GM19467 (cell line): ENCODE results near the gene TMC5.
"Not testable (repeated sequence)": the region's sequence is repeated elsewhere in the genome, so short reads cannot be mapped to it uniquely, and the experiment has no call there.

Experiments
- ATAC-seq: cut with Tn5 transposase; IDR thresholded peaks from one replicate; pipeline ENCODE4 v1.9.1; 2021; ENCODE audit warnings: mild to moderate bottlenecking, moderate library complexity; ENCODE audit not compliant: unreplicated experiment

The TMC5 gene

DNA sequence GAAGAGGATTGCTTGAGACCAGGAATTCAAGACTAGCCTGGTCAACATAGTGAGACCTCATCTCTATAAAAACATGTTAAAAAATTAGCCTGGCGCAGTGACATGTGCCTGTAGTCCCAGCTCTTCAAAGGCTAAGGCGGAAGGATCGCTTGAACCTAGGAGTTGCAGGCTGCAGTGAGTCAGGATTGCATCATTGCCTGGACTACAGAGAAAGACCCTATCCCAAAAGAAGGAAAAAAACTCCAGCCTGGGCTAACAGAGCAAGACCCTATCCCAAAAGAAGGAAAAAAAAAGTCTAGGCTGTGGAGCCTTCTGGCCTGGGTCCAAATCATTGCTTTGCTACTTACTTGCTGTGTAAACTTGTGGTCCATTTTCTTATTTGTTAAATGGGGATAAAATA is 111.0 kb downstream of the TMC5 start:
- ATAC-seq, result no peak

DNA sequence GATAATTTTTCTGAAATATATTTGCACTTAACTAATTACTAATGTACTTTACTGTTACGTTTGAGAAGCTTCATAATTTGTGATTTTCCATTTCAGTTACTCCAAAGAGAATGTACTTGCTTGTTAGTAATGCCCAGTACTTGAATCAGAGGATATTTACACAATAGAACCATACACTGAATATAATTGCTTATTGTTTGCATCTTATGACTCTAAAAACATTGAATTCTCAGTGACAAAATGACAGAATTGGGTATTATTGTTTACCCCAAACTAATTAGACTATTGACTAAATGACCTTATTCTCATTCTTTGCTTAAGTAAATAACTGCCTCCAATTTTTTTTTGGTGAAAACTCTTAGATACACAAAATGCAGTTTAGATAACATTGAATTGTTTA is 114.9 kb downstream of the TMC5 start:
- ATAC-seq, result no peak

DNA sequence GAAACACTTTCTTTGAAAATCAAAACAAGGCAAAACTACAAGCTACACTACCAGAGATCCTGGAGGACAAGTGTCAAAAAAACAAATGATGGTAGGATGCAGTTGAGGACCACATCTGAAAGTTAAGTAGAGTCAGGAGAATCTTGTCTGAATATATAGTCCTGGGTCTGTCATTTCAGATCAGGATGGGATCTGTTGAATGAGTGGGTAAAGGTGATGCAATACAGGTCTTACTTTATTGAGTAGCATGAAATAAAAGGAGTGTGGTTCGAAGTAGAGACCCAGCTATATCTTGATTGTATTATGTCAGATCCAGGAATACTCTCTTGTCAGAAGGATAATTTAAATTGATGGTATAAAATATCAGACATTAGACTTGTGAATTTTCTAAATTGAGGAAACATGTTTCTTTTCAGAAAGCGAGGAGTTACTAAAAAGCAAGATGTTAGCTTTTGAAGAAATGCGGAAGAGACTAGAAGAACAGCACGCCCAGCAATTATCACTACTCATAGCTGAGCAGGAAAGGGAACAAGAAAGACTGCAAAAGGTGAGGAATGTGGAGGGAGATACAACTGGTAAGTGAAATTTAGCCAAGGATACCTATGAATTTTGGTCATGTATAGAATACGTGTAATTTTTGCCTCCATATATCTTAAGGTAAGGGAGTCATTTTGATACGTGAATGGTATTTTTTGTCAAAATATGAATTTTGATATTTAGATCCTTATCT is 122.7 kb downstream of the TMC5 start:
- ATAC-seq, result no peak

DNA sequence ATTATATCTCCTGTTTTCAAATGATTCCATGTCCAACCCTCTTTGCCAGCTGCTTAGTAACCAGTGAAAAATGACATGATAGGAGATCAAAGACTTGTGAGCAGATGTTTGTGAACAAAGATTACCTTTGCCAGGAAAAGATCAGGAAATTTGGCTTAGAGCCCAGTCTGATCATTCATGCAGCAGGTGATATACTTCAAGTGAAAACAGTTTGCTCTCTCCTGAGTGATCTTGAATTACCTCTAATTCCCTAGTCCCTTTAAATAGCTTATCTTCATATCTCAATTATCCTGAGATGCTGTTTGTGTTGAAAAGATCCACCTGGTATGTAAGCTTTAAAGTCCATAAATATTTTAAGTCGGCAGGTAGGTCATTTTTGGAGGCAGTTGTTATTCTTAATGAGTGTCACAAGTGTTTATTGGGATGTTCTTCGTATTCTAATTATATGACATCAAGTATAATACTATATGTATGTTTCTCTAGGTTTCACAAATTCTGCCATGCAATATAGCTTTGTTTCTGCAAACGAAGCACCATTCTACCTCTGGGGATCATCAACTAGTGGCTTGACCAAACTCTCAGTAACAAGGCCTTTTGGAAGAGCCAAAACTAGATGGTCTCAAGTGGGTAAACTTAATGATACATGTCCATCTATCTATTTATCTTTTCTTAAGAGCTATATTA is 124.6 kb downstream of the TMC5 start:
- ATAC-seq, result no peak

DNA sequence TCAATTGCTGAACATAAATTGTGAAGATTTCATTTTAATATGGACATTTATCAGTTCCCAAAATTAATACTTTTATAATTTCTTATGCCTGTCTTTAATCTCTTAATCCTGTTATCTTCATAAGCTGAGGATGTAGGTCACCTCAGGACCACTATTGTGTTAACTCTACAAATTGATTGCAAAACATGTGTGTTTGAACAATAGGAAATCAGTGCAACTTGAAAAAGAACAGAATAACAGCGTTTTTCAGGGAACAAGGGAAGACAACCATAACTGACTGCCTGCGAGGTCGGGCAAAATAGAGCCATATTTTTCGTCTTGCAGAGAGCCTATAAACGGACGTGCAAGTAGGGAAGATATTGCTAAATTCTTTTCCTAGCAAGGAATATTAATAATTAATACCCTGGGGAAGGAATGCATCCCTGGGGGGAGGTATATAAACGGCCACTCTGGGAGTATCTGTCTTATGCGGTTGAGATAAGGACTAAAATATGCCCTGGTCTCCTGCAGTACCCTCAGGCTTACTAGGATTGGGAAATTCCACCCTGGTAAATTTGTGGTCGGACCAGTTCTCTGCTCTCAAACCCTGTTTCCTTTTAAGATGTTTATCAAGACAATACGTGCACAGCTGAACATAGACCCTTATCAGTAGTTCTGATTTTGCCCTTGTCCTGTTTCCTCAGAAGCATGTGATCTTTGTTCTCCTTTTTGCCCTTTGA is 125.8 kb downstream of the TMC5 start:
- not testable (repeated sequence) for ATAC-seq

DNA sequence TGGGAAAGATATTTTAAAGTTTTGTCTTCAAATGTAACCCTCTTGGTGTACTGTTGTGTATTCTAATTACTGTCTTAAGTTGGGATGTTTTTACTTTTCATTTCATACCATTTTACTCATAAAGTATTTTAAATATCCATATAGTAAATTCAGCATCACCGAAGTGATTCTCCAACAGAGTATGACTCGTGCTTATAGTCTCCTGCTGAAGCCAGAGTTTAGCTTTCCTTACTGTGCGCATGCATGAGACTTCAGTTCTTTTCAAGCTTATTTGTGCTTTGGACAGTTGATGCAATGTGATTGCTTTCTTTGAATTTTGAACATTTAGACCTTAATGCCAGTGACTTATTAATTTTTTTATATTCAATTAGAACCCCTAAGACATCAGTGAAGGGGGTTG is 130.5 kb downstream of the TMC5 start:
- no peak for ATAC-seq
